Skeletal muscle satellite cell (primary cell): Measurements from ENCODE around the gene RGS14.

Source experiments
- H3K27me3 ChIP-seq: 2 replicates; pipeline ENCODE4 v1.7.0; 2013; ENCODE audit warnings: low read length; ENCODE audit not compliant: control insufficient read depth, insufficient read depth
- H3K36me3 ChIP-seq: 2 replicates; pipeline ENCODE4 v1.7.0; 2013; ENCODE audit warnings: mild to moderate bottlenecking, control low read depth, low read length; ENCODE audit not compliant: insufficient read depth
- H3K4me1 ChIP-seq: 2 replicates; pipeline ENCODE4 v1.7.0; 2013; ENCODE audit warnings: low read length; ENCODE audit not compliant: control insufficient read depth, insufficient read depth
- H3K4me2 ChIP-seq: 2 replicates; pipeline ENCODE4 v1.7.0; 2013; ENCODE audit warnings: mild to moderate bottlenecking, low read length
- H3K4me3 ChIP-seq: 2 replicates; pipeline ENCODE4 v1.7.0; 2013; ENCODE audit warnings: low read length
- H3K9ac ChIP-seq: 2 replicates; pipeline ENCODE4 v1.7.0; 2013; ENCODE audit warnings: mild to moderate bottlenecking, low read depth, low read length, moderate library complexity
- H3K9me3 ChIP-seq: replicated peaks from 2 replicates; pipeline ENCODE4 v1.7.0; 2013; ENCODE audit warnings: mild to moderate bottlenecking, control low read depth, low read length

Gene RGS14

GRCh38 chr5:177421062-177421798 is 63.5 kb downstream of the RGS14 start:
- no peak overlapping the region for H3K4me2 ChIP-seq
- H3K4me3 ChIP-seq: no peak overlapping the region
- H3K9ac ChIP-seq: no peak overlapping the region
- peaks cover 7% of the 10 kb centered on the region for H3K4me1 ChIP-seq
- no peaks in the 10 kb centered on the region for H3K9me3 ChIP-seq
- no peaks in the 10 kb centered on the region for H3K36me3 ChIP-seq
- H3K27me3 ChIP-seq: no peaks in the 10 kb centered on the region
